Anterior cingulate cortex (tissue), 58 donors: ENCODE results near the gene CDH20.

ENCODE experiments used
- DNase-seq, 58 donors: peaks; one replicate each; lab custom pipeline; 2025; lab: John Stamatoyannopoulos, UW

The CDH20 gene

DNA sequence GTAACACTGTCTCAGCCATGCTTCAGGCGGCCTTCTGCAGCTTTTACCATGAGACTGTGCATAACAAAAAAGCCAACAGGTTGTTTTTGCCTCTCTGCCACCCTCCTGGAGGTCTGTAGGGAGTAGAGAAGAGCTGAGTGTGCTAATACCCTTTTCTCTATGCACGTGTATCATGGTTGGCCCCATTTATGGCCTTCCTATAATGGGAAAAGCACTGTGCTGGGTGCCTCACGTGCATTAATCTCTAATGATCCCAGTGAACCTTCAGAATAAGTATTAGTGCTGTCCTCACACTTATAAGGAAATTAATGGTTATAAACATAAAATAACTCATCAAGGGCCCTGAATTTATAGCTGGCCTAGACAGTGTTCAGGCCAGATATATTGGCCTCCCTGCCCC lies 164.2 kb downstream of the CDH20 start:
- no peak for DNase-seq

GRCh38 chr18:61502472-61502871 lies 169.2 kb downstream of the CDH20 start:
- DNase-seq = peak in 45 of 58 donors; percentile 4 to 73 (median 29)

DNA sequence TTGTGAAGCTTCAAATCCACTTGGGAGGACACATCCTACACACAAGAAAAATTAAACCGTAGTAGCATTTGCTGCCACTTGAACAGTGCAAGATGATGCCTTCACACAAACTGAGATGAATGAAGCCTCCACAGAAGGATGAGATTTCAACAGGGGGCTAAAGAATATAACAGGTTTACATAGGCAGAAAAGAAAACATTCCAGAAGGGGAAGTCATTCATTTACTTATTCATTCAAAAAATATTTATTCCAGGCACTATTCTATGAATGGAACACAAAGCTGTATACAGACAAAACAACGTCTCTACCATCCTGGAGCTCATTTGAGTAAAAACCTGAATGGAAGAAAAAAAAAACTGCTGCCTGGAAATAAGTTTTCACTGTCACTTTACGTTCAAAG lies 170.5 kb downstream of the CDH20 start:
- DNase-seq = no peak

GRCh38 chr18:61528961-61529360 lies 195.7 kb downstream of the CDH20 start:
- DNase-seq = no peak

DNA sequence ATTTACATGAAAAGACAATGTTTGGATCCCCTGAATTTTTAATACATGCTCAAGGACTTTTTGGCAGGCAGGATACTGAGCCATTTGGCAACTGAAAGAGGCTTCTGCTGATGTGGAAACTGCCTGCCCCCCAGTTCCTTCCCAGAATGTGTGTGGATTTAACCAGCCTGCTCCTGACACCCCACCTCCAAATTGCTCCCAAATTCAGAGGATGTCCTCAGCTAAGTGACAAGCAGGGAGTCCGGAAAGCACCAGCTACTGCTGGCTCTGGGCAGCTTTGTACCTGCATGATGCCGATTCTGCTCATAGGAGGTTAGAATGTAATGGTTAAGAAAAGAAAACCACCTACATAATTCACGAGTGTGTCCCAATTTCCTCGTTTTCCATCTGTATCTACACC lies 197.5 kb downstream of the CDH20 start:
- peak in 2 of 58 donors; percentile 4 to 12 for DNase-seq

DNA sequence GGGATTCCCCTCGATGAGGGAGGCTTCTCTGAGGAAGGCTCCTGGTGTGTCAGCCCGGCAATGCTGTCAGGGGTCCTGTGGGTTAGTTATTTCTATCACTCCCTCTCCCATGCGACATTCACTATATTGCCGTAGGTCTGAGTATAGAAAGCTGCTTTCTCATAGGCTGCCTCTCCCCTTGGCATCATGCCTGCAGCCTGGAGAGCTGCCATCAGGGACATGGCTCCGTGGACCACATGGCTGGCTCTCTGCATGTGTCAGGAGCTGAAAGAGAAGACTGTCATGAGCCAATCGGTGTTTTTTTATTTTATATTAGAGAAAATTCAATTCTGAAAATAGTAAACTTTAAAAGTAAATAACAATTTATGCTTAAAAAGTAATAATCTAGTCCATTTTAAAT lies 198.0 kb downstream of the CDH20 start:
- peak in 47 of 58 donors; percentile 3 to 88 (median 49) for DNase-seq

GRCh38 chr18:61531891-61532290 lies 198.7 kb downstream of the CDH20 start:
- no peak for DNase-seq

DNA sequence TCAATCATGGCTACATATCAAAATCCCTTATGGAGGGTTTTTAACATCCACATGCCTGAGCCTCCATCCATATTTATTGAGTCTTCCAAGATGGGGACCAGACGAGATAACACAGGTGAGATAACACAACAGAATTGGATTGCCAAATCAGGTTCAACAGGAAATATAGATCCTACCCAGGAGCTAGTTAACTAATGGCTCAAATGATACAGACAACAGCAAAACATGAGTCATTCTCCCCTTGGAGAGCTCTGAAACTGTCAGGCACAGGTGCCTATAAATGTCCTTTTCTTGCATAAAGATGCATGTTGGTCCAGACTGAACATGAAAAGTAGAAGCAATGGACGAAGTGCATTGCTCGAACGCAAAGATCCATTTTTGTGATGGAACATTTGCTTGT lies 202.2 kb downstream of the CDH20 start:
- DNase-seq = no peak

DNA sequence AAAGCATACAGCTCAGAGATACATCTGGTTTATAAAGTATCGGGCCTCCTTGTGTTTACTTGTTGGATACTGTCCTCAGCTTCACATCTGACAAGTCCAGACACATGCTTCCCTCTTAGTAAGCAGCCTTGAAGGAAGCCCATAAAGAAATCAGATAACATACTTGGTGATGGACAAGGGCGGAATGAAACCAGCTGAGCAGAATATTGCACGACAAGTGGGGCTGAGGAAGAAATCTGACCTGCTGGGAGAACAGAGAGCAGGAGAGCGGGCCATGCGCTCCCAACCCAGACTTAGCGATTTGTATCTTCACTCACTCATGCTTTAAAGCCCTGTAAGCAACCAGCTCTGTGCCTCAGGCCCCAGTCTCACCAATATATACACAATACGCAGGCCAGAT lies 208.4 kb downstream of the CDH20 start:
- no peak for DNase-seq

GRCh38 chr18:61542596-61542995 lies 209.4 kb downstream of the CDH20 start:
- no peak for DNase-seq

DNA sequence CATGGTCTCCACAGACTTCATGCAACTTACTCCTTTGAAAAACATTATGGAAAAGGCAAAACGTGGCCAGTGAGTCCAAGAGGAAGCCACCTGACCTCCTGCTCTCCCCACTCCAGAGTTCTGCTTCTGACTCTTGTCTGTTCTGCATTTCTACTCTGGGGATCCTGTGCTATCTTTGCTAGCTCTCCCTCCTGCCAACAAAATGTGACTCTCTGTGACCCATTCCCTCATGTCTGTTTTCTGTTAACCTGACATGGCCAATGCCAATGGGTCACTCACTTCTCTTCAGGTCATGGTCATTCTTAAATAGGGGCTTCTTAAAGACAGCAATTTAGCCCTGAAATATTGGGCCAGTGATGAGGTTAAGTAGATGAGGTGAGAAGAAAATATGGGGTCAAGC lies 210.3 kb downstream of the CDH20 start:
- no peak for DNase-seq

DNA sequence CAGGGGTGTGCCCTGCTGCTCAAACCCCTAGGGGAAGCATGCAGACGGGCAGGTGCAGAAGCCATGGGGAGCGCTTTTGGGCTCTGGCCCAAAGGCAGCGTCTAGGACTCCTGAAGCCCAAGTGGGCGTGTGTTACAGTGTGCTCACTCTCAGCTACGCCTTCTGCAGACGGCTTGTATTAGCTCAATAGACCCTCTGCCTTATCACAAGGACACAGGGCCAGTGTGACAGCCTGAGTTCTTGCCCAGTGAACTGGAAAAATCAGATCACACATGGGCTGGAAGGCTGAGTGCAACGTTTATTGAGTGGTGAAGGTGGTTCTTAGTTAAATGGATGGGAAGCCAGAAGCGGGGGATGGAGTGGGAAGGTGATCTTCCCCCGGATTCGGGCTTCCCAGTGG lies 210.9 kb downstream of the CDH20 start:
- DNase-seq = no peak

GRCh38 chr18:61545281-61546245 lies 212.3 kb downstream of the CDH20 start:
- no peak for DNase-seq

- no peak for DNase-seq
These were observed 213.4 kb downstream of the CDH20 start for GRCh38 chr18:61546590-61546989.

- DNase-seq = no peak
These were observed 216.2 kb downstream of the CDH20 start for GRCh38 chr18:61549416-61549815.

DNA sequence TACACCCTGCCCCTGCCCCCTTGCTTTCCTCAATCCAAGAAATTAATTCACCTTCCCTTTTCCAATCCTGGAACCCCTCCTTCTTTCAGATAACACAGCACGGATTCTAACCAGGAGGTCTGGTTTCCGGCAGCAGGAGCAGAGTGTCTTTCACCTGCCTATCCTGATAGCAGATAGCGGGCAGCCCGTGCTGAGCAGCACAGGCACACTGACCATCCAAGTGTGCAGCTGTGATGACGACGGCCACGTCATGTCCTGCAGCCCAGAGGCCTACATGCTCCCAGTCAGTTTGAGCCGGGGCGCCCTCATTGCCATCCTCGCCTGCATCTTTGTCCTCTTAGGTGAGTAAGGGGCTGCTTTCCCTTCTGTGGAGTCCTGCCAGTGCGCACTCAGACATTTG lies 216.7 kb downstream of the CDH20 start:
- DNase-seq = no peak

DNA sequence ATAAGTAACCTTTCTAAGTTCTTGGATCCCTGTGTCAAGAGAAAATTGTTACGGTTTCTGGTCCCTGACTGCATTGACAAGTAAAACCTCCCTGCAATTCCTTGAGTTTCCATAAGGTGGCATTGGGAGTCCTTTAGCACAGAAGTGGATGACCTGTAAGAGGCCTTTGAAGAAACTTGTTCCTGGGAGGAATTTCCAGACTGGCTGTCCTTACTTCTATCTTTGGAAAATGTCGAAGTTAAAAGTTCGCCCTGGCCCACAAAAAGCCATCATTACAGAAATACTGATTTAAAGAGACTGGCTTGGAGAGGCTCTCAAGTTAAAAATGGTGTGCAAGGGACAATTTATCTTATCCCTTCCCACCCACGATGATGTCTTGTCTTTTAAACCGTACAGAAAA lies 218.4 kb downstream of the CDH20 start:
- DNase-seq = peak in 10 of 58 donors; percentile 10 to 54 (median 18)

- DNase-seq = no peak
These were observed 219.9 kb downstream of the CDH20 start for GRCh38 chr18:61553045-61553659.

DNA sequence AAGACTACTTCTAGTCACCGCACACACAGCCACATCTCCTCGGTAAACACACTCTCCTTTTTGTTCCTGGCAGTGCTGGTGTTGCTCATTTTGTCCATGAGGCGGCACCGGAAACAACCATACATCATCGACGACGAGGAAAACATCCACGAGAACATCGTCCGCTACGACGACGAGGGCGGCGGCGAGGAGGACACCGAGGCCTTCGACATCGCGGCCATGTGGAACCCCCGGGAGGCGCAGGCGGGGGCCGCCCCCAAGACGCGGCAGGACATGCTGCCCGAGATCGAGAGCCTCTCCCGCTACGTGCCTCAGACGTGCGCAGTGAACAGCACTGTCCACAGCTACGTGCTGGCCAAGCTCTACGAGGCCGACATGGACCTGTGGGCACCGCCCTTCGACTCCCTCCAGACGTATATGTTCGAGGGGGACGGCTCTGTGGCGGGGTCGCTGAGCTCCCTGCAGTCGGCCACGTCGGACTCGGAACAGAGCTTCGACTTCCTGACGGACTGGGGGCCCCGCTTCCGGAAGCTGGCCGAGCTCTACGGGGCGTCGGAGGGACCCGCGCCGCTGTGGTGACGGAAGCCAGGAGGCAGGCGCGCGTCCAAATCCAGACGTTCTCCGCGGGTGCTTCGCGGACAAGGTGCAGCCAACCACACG lies 221.0 kb downstream of the CDH20 start:
- no peak for DNase-seq

- DNase-seq = no peak
These were observed 221.7 kb downstream of the CDH20 start for GRCh38 chr18:61554946-61555361.

GRCh38 chr18:61556316-61556715 lies 223.1 kb downstream of the CDH20 start:
- DNase-seq = no peak
